ENCODE results near the gene HLA-DPA1. TPM values are rescaled to one million over a fixed set of nuclear protein-coding genes. Genes with fewer than 3 reads are reported as not detected.

Gene HLA-DPA1
- total RNA-seq, 1 experiment from 2014 or later, result 2.6 TPM

DNA sequence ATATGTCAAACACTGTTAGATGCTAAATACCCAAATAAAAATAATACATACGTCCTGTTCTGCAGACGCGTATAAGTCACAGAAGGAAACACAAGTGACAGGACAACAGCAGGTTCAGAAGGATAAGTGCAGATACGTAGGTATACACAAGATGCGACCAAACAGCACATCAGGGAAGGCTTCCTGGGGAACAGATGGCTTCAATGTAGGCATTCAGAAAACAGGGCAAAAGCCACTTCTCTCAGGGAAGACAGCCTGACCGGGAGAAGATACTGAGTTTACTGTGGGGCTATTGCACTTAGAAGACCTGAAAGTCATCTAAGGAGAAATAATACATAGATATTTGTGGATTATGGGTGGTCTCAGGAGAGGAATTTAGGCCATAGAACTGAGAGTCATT, 1.9 kb downstream of the HLA-DPA1 start:
- Histone ChIP-seq H3K4ac (ENCODE audit: low read depth, low read length) (no peak overlapping the region), H4K20me1 (ENCODE audit: control insufficient read depth, insufficient read depth, insufficient read length) (no peaks in the 10 kb centered on the region), H3K23ac (ENCODE audit: insufficient read length, low read depth, low read length) (no peak overlapping the region), H3K9me3 (ENCODE audit: control insufficient read depth, low read depth, low read length) (no peaks in the 10 kb centered on the region), H3K14ac (ENCODE audit: insufficient read depth, low read length) (no peak overlapping the region), H4K8ac (replicated peaks; ENCODE audit: insufficient read length, low read depth, low read length) (no peak overlapping the region), H2BK15ac (ENCODE audit: low read depth, low read length) (no peak overlapping the region), H2AFZ (ENCODE audit: low read length) (no peak overlapping the region), H2AK5ac (ENCODE audit: insufficient read length, low read length) (no peak overlapping the region), H3K56ac (ENCODE audit: insufficient read length, low read depth, low read length) (no peak overlapping the region), H3K79me1 (ENCODE audit: insufficient read depth, low read depth, low read length, poor library complexity, severe bottlenecking) (no peaks in the 10 kb centered on the region), H3K27me3 (ENCODE audit: insufficient read depth, low read length) (no peaks in the 10 kb centered on the region), H3K79me2 (ENCODE audit: insufficient read depth, low read length) (no peaks in the 10 kb centered on the region), H3K18ac (ENCODE audit: insufficient read length, low read depth, low read length) (no peak overlapping the region), H3K9ac (ENCODE audit: extremely low read depth, insufficient read length, low read length) (no peak overlapping the region), H3K27ac (ENCODE audit: insufficient read length, low read depth, low read length) (no peak overlapping the region), H2BK120ac (ENCODE audit: low read depth, low read length, poor library complexity, severe bottlenecking) (no peak overlapping the region), H3T11ph (ENCODE audit: low read length) (no peak overlapping the region), H2BK12ac (ENCODE audit: insufficient read length, low read depth, low read length) (no peak overlapping the region), H3K4me2 (ENCODE audit: insufficient read depth, insufficient read length, low read length) (no peak overlapping the region), H3K23me2 (ENCODE audit: insufficient read length, low read depth, low read length, poor library complexity, severe bottlenecking) (no peaks in the 10 kb centered on the region), H2BK20ac (ENCODE audit: low read depth, low read length, poor library complexity, severe bottlenecking) (no peak overlapping the region), H2BK5ac (ENCODE audit: insufficient read length, low read length) (no peak overlapping the region), H4K5ac (ENCODE audit: insufficient read length, low read depth, low read length) (no peak overlapping the region), H4K91ac (ENCODE audit: insufficient read length, low read depth, low read length) (no peak overlapping the region), H3K4me1 (ENCODE audit: insufficient read depth, low read length) (no peaks in the 10 kb centered on the region)
- TF ChIP-seq, protein P1, sequence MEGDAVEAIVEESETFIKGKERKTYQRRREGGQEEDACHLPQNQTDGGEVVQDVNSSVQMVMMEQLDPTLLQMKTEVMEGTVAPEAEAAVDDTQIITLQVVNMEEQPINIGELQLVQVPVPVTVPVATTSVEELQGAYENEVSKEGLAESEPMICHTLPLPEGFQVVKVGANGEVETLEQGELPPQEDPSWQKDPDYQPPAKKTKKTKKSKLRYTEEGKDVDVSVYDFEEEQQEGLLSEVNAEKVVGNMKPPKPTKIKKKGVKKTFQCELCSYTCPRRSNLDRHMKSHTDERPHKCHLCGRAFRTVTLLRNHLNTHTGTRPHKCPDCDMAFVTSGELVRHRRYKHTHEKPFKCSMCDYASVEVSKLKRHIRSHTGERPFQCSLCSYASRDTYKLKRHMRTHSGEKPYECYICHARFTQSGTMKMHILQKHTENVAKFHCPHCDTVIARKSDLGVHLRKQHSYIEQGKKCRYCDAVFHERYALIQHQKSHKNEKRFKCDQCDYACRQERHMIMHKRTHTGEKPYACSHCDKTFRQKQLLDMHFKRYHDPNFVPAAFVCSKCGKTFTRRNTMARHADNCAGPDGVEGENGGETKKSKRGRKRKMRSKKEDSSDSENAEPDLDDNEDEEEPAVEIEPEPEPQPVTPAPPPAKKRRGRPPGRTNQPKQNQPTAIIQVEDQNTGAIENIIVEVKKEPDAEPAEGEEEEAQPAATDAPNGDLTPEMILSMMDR (conservative IDR thresholded peaks at IDR 0.05), result no peak
- WGBS (ENCODE audit: extremely low coverage, insufficient read length, low lambda C conversion rate), result no CpG with 5 or more reads among the region's 6 CpGs
- Mint-ChIP-seq H3K27me3 (ENCODE audit: low read depth) (peaks cover 8% of the 10 kb centered on the region), H3K4me3 (no peak overlapping the region), H3K4me1 (peaks cover 6 to 7% of the 10 kb centered on the region in 2 experiments; a peak in 3 of 4 replicates), H3K9me3 (no peaks in the 10 kb centered on the region; a peak in 3 of 5 replicates), H3K36me3 (ENCODE audit: insufficient read depth in 1 of 3, low read depth in 3 of 3) (peaks cover 0 to 5% (median 0%) of the 10 kb centered on the region in 3 experiments; a peak in 1 of 7 replicates), H3K27ac (no peak overlapping the region)
- DNase-seq, result no peak

Data from H9 (cell line).